Endothelial cell of umbilical vein (primary cell): ENCODE results near the gene AQP2. TPM values are rescaled to one million over a fixed set of nuclear protein-coding genes. Genes with fewer than 3 reads are reported as not detected.

Source experiments
- BruUV-seq: library from RNA; stranded (reverse); fragments of 400-500 nt; replicated peaks from 2 replicates; lab custom pipeline; 2021; lab: Mats Ljungman, UMichigan
- CTCF ChIA-PET: fragments of 300-600, 350-600 bp; sonication (Branson Sonifier 250); formaldehyde crosslinking; loops from one replicate; lab custom pipeline; 2021; ENCODE audit warnings: antibody characterized with exemption, inconsistent platforms; lab: Charles Lee
- POLR2A ChIA-PET: fragments of 300-600, 350-600 bp; sonication (Branson Sonifier 250); formaldehyde crosslinking; loops from one replicate; lab custom pipeline; 2021; ENCODE audit warnings: antibody characterized with exemption, inconsistent platforms; lab: Charles Lee
- DNase-seq: peaks from one replicate; pipeline ENCODE4 v3.0.0-alpha.2; 2011; ENCODE audit warnings: low read depth, low spot score
- FAIRE-seq: peaks from 2 replicates; lab custom pipeline; 2011; peaks lifted over from hg19 to GRCh38; lab: Jason Lieb, UNC
- H2AFZ ChIP-seq: 2 replicates; pipeline ENCODE4 v1.6.0; 2012; ENCODE audit warnings: low read depth, low read length, control low read depth, inconsistent platforms
- H3K27ac ChIP-seq: 2 replicates; pipeline ENCODE4 v1.5.1; 2011; ENCODE audit warnings: low read depth, mild to moderate bottlenecking, control low read depth, low read length, moderate library complexity; ENCODE audit not compliant: insufficient read depth
- H3K27me3 ChIP-seq, 2 experiments: 2 replicates each; pipeline versions ENCODE4 v1.6.0 to v1.6.1; 2011; ENCODE audit warnings: low read length in 2 of 2, mixed read lengths in 1 of 2; ENCODE audit not compliant: control insufficient read depth in 2 of 2, insufficient read depth in 2 of 2
- H3K36me3 ChIP-seq, 2 experiments: 2 replicates in 1 of 2; 3 replicates in 1 of 2; pipeline ENCODE4 v1.5.1; 2011; ENCODE audit warnings: low read length in 2 of 2, mild to moderate bottlenecking in 1 of 2, moderate library complexity in 1 of 2; ENCODE audit not compliant: control insufficient read depth in 2 of 2, insufficient read depth in 2 of 2; ENCODE audit errors: extremely low read depth in 1 of 2
- H3K4me1 ChIP-seq: 3 replicates; pipeline ENCODE4 v1.5.1; 2011; ENCODE audit warnings: mild to moderate bottlenecking, low read length; ENCODE audit not compliant: control insufficient read depth, insufficient read depth; ENCODE audit errors: extremely low read depth
- H3K4me2 ChIP-seq: 2 replicates; pipeline ENCODE4 v1.6.1; 2011; ENCODE audit warnings: low read length, control low read depth, mixed read lengths; ENCODE audit not compliant: insufficient read depth
- H3K4me3 ChIP-seq, 3 experiments: fragments of 200-600 bp in 1 of 3; sonication (generic), shearing (Covaris generic) in 1 of 3; replicated peaks in 1 of 3; 2 replicates each; pipeline ENCODE4 v1.5.1; 2011 to 2016; ENCODE audit warnings: control low read depth in 3 of 3, low read length in 3 of 3, mild to moderate bottlenecking in 2 of 3, inconsistent platforms in 1 of 3, low read depth in 1 of 3, moderate library complexity in 1 of 3; ENCODE audit not compliant: insufficient read depth in 1 of 3
- H3K79me2 ChIP-seq: 2 replicates; pipeline ENCODE4 v1.6.0; 2012; ENCODE audit warnings: low read length, inconsistent platforms; ENCODE audit not compliant: control insufficient read depth, insufficient read depth
- H3K9ac ChIP-seq: replicated peaks from 2 replicates; pipeline ENCODE3; 2011; ENCODE audit warnings: low read length, control low read depth; ENCODE audit not compliant: insufficient read depth; ENCODE audit errors: extremely low read depth
- H3K9me1 ChIP-seq: replicated peaks from 3 replicates; pipeline ENCODE4 v1.6.0; 2011; ENCODE audit warnings: mild to moderate bottlenecking, low read length; ENCODE audit not compliant: control insufficient read depth, insufficient read depth; ENCODE audit errors: extremely low read depth
- H3K9me3 ChIP-seq: replicated peaks from 2 replicates; pipeline ENCODE4 v1.5.1; 2012; ENCODE audit warnings: low read length, inconsistent platforms; ENCODE audit not compliant: control insufficient read depth, insufficient read depth
- H4K20me1 ChIP-seq: replicated peaks from 2 replicates; pipeline ENCODE3; 2011; ENCODE audit warnings: mild to moderate bottlenecking, low read length; ENCODE audit not compliant: control insufficient read depth, insufficient read depth; ENCODE audit errors: extremely low read depth
- EZH2 ChIP-seq: IDR thresholded peaks from 2 replicates; pipeline ENCODE4 v1.6.1; 2012; ENCODE audit warnings: borderline replicate concordance, low read depth, mild to moderate bottlenecking, moderate library complexity, low read length, inconsistent platforms; ENCODE audit not compliant: severe bottlenecking
- FOS ChIP-seq: IDR thresholded peaks from 2 replicates; pipeline ENCODE4 v1.6.1; 2011; ENCODE audit warnings: mild to moderate bottlenecking, low read length, moderate library complexity, borderline replicate concordance; ENCODE audit not compliant: insufficient read depth
- GATA2 ChIP-seq: IDR thresholded peaks from 2 replicates; pipeline ENCODE4 v1.7.0; 2011; ENCODE audit warnings: low read depth, mild to moderate bottlenecking, moderate library complexity, mixed read lengths, low read length; ENCODE audit not compliant: insufficient read length, insufficient read depth
- JUN ChIP-seq: IDR thresholded peaks from 2 replicates; pipeline ENCODE4 v1.6.1; 2011; ENCODE audit warnings: borderline replicate concordance, low read depth; ENCODE audit not compliant: insufficient read length, insufficient read depth
- MYC ChIP-seq: IDR thresholded peaks from one replicate; pipeline ENCODE4 v1.6.1; 2011; ENCODE audit warnings: mild to moderate bottlenecking, low read depth, low read length
- POLR2A ChIP-seq: IDR thresholded peaks from 2 replicates; pipeline ENCODE4 v1.6.1; 2012; ENCODE audit warnings: low read depth, mild to moderate bottlenecking, control low read depth, low read length
- POLR2AphosphoS5 ChIP-seq: IDR thresholded peaks from 2 replicates; pipeline ENCODE4 v1.6.1; 2012; ENCODE audit warnings: low read depth, mild to moderate bottlenecking, control low read depth, low read length, moderate library complexity; ENCODE audit not compliant: insufficient read depth
- dilution Hi-C: fragments of 300-500 bp; cut with MboI; formaldehyde crosslinking; loops from one replicate; pipeline ENCODE4 v1.15.0; 2019; ENCODE audit warnings: low sequenced_read_pairs; ENCODE audit not compliant: extremely low pct_ligation_motif_present
- intact Hi-C: fragments of 100-400 bp; cut with micrococcal nuclease; formaldehyde crosslinking; loops from one replicate; pipeline ENCODE4 v1.10.0; 2022
- polyA plus RNA-seq, 4 experiments: library from polyadenylated mRNA; depleted of rRNA in 3 of 4; stranded (reverse) in 3 of 4; unstranded in 1 of 4; fragments of >200 nt; gene quantifications; 2 replicates each; pipeline versions ENCODE4 v1.2.1 to v1.2.3, GENCODE V29; 2011 to 2012; ENCODE audit warnings: missing spikeins in 1 of 4
- total RNA-seq: library from RNA; stranded (reverse); gene quantifications from 2 replicates; pipeline ENCODE4 v1.2.3, GENCODE V29; 2021
- TF ChIP-seq, protein P1 (sequence below), 2 donors: IDR thresholded peaks; 1 replicate in 1 of 2; 2 replicates in 1 of 2; pipeline ENCODE4 v1.5.1; 2011; ENCODE audit warnings: low read length in 2 of 2, mild to moderate bottlenecking in 2 of 2, moderate library complexity in 2 of 2, control low read depth in 1 of 2, inconsistent platforms in 1 of 2, low read depth in 1 of 2; ENCODE audit not compliant: insufficient read depth in 1 of 2; ENCODE audit errors: extremely low read depth in 1 of 2

AQP2 gene
- total and polyA plus RNA-seq, 2 donors (not counting 3 experiments of a cell fraction or from before 2014, with no cell fraction given): not detected

DNA sequence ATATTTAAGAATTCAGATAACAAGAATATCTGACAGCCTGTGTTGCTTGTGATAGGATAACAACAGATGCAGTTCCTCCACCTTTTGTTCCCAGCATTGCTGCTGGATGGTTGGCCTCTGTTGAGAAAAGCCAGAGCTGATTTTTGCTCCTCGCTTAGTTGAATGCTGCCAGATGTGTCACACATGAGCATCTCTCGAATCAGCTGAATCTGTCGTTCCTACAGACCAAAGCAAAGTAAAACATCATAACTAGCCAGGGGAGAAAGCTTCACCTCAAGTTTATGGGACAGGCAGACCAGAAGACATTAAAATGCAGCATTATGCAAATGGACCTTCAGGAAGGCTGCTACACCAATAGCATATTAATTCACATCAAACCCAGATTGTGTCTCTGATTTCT, 54.6 kb downstream of the AQP2 start:
- CTCF ChIA-PET: interaction anchor here (1.1 to 4.1 kb wide), 4 partner anchors 10 to 34 kb away, joined by 3 to 17 read pairs (median 10); no protein-coding TSS in a partner anchor
- TF ChIP-seq EZH2 (no peak), FOS (no peak), POLR2AphosphoS5 (no peak), JUN (no peak), MYC (no peak), POLR2A (no peak), GATA2 (no peak)
- TF ChIP-seq, protein P1, sequence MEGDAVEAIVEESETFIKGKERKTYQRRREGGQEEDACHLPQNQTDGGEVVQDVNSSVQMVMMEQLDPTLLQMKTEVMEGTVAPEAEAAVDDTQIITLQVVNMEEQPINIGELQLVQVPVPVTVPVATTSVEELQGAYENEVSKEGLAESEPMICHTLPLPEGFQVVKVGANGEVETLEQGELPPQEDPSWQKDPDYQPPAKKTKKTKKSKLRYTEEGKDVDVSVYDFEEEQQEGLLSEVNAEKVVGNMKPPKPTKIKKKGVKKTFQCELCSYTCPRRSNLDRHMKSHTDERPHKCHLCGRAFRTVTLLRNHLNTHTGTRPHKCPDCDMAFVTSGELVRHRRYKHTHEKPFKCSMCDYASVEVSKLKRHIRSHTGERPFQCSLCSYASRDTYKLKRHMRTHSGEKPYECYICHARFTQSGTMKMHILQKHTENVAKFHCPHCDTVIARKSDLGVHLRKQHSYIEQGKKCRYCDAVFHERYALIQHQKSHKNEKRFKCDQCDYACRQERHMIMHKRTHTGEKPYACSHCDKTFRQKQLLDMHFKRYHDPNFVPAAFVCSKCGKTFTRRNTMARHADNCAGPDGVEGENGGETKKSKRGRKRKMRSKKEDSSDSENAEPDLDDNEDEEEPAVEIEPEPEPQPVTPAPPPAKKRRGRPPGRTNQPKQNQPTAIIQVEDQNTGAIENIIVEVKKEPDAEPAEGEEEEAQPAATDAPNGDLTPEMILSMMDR (IDR thresholded peaks at IDR 0.05; ENCODE audit: extremely low read depth in 1 of 2, insufficient read depth in 1 of 2, low read depth in 1 of 2, low read length in 2 of 2): no peak
- Histone ChIP-seq H3K9ac (no peak overlapping the region), H3K79me2 (peaks cover 22% of the 10 kb centered on the region), H3K27me3 (no peaks in the 10 kb centered on the region), H4K20me1 (peaks cover 2% of the 10 kb centered on the region), H3K4me2 (no peak overlapping the region), H3K27ac (no peak overlapping the region), H3K9me3 (no peaks in the 10 kb centered on the region), H3K4me3 (no peak overlapping the region), H3K36me3 (peaks cover 0 to 3% of the 10 kb centered on the region in 2 experiments), H3K9me1 (no peaks in the 10 kb centered on the region), H2AFZ (no peak overlapping the region), H3K4me1 (peaks cover 3% of the 10 kb centered on the region)
- intact Hi-C loops: no loop called here
- no peak for FAIRE-seq
- no peak for DNase-seq
- BruUV-seq: no TSS peak
- POLR2A ChIA-PET: interaction anchor here (0.6 kb wide), 1 partner anchor 30 kb away, joined by 7 read pairs; no protein-coding TSS in a partner anchor
- dilution Hi-C loops: no loop called here
